Endothelial cell of umbilical vein (primary cell): ENCODE data around the gene INHBB. TPM values are rescaled to one million over a fixed set of nuclear protein-coding genes. Genes with fewer than 3 reads are reported as not detected.

Source experiments
- BruUV-seq: library from RNA; stranded (reverse); fragments of 400-500 nt; replicated peaks from 2 replicates; lab custom pipeline; 2021; lab: Mats Ljungman, UMichigan
- CTCF ChIA-PET: fragments of 300-600, 350-600 bp; sonication (Branson Sonifier 250); formaldehyde crosslinking; loops from one replicate; lab custom pipeline; 2021; ENCODE audit warnings: antibody characterized with exemption, inconsistent platforms; lab: Charles Lee
- POLR2A ChIA-PET: fragments of 300-600, 350-600 bp; sonication (Branson Sonifier 250); formaldehyde crosslinking; loops from one replicate; lab custom pipeline; 2021; ENCODE audit warnings: antibody characterized with exemption, inconsistent platforms; lab: Charles Lee
- DNase-seq: peaks from one replicate; pipeline ENCODE4 v3.0.0-alpha.2; 2011; ENCODE audit warnings: low read depth, low spot score
- FAIRE-seq: peaks from 2 replicates; lab custom pipeline; 2011; peaks lifted over from hg19 to GRCh38; lab: Jason Lieb, UNC
- H2AFZ ChIP-seq: 2 replicates; pipeline ENCODE4 v1.6.0; 2012; ENCODE audit warnings: low read depth, low read length, control low read depth, inconsistent platforms
- H3K27ac ChIP-seq: 2 replicates; pipeline ENCODE4 v1.5.1; 2011; ENCODE audit warnings: low read depth, mild to moderate bottlenecking, control low read depth, low read length, moderate library complexity; ENCODE audit not compliant: insufficient read depth
- H3K27me3 ChIP-seq, 2 experiments: 2 replicates each; pipeline versions ENCODE4 v1.6.0 to v1.6.1; 2011; ENCODE audit warnings: low read length in 2 of 2, mixed read lengths in 1 of 2; ENCODE audit not compliant: control insufficient read depth in 2 of 2, insufficient read depth in 2 of 2
- H3K36me3 ChIP-seq, 2 experiments: 2 replicates in 1 of 2; 3 replicates in 1 of 2; pipeline ENCODE4 v1.5.1; 2011; ENCODE audit warnings: low read length in 2 of 2, mild to moderate bottlenecking in 1 of 2, moderate library complexity in 1 of 2; ENCODE audit not compliant: control insufficient read depth in 2 of 2, insufficient read depth in 2 of 2; ENCODE audit errors: extremely low read depth in 1 of 2
- H3K4me1 ChIP-seq: 3 replicates; pipeline ENCODE4 v1.5.1; 2011; ENCODE audit warnings: mild to moderate bottlenecking, low read length; ENCODE audit not compliant: control insufficient read depth, insufficient read depth; ENCODE audit errors: extremely low read depth
- H3K4me2 ChIP-seq: 2 replicates; pipeline ENCODE4 v1.6.1; 2011; ENCODE audit warnings: low read length, control low read depth, mixed read lengths; ENCODE audit not compliant: insufficient read depth
- H3K4me3 ChIP-seq, 3 experiments: fragments of 200-600 bp in 1 of 3; sonication (generic), shearing (Covaris generic) in 1 of 3; replicated peaks in 1 of 3; 2 replicates each; pipeline ENCODE4 v1.5.1; 2011 to 2016; ENCODE audit warnings: control low read depth in 3 of 3, low read length in 3 of 3, mild to moderate bottlenecking in 2 of 3, inconsistent platforms in 1 of 3, low read depth in 1 of 3, moderate library complexity in 1 of 3; ENCODE audit not compliant: insufficient read depth in 1 of 3
- H3K79me2 ChIP-seq: 2 replicates; pipeline ENCODE4 v1.6.0; 2012; ENCODE audit warnings: low read length, inconsistent platforms; ENCODE audit not compliant: control insufficient read depth, insufficient read depth
- H3K9ac ChIP-seq: replicated peaks from 2 replicates; pipeline ENCODE3; 2011; ENCODE audit warnings: low read length, control low read depth; ENCODE audit not compliant: insufficient read depth; ENCODE audit errors: extremely low read depth
- H3K9me1 ChIP-seq: replicated peaks from 3 replicates; pipeline ENCODE4 v1.6.0; 2011; ENCODE audit warnings: mild to moderate bottlenecking, low read length; ENCODE audit not compliant: control insufficient read depth, insufficient read depth; ENCODE audit errors: extremely low read depth
- H3K9me3 ChIP-seq: replicated peaks from 2 replicates; pipeline ENCODE4 v1.5.1; 2012; ENCODE audit warnings: low read length, inconsistent platforms; ENCODE audit not compliant: control insufficient read depth, insufficient read depth
- H4K20me1 ChIP-seq: replicated peaks from 2 replicates; pipeline ENCODE3; 2011; ENCODE audit warnings: mild to moderate bottlenecking, low read length; ENCODE audit not compliant: control insufficient read depth, insufficient read depth; ENCODE audit errors: extremely low read depth
- EZH2 ChIP-seq: IDR thresholded peaks from 2 replicates; pipeline ENCODE4 v1.6.1; 2012; ENCODE audit warnings: borderline replicate concordance, low read depth, mild to moderate bottlenecking, moderate library complexity, low read length, inconsistent platforms; ENCODE audit not compliant: severe bottlenecking
- FOS ChIP-seq: IDR thresholded peaks from 2 replicates; pipeline ENCODE4 v1.6.1; 2011; ENCODE audit warnings: mild to moderate bottlenecking, low read length, moderate library complexity, borderline replicate concordance; ENCODE audit not compliant: insufficient read depth
- GATA2 ChIP-seq: IDR thresholded peaks from 2 replicates; pipeline ENCODE4 v1.7.0; 2011; ENCODE audit warnings: low read depth, mild to moderate bottlenecking, moderate library complexity, mixed read lengths, low read length; ENCODE audit not compliant: insufficient read length, insufficient read depth
- JUN ChIP-seq: IDR thresholded peaks from 2 replicates; pipeline ENCODE4 v1.6.1; 2011; ENCODE audit warnings: borderline replicate concordance, low read depth; ENCODE audit not compliant: insufficient read length, insufficient read depth
- MAX ChIP-seq: IDR thresholded peaks from 2 replicates; pipeline ENCODE4 v1.6.1; 2011; ENCODE audit not compliant: insufficient read depth, insufficient read length
- MYC ChIP-seq: IDR thresholded peaks from one replicate; pipeline ENCODE4 v1.6.1; 2011; ENCODE audit warnings: mild to moderate bottlenecking, low read depth, low read length
- POLR2AphosphoS5 ChIP-seq: IDR thresholded peaks from 2 replicates; pipeline ENCODE4 v1.6.1; 2012; ENCODE audit warnings: low read depth, mild to moderate bottlenecking, control low read depth, low read length, moderate library complexity; ENCODE audit not compliant: insufficient read depth
- dilution Hi-C: fragments of 300-500 bp; cut with MboI; formaldehyde crosslinking; loops from one replicate; pipeline ENCODE4 v1.15.0; 2019; ENCODE audit warnings: low sequenced_read_pairs; ENCODE audit not compliant: extremely low pct_ligation_motif_present
- intact Hi-C: fragments of 100-400 bp; cut with micrococcal nuclease; formaldehyde crosslinking; loops from one replicate; pipeline ENCODE4 v1.10.0; 2022
- polyA plus RNA-seq, 4 experiments: library from polyadenylated mRNA; depleted of rRNA in 3 of 4; stranded (reverse) in 3 of 4; unstranded in 1 of 4; fragments of >200 nt; gene quantifications; 2 replicates each; pipeline versions ENCODE4 v1.2.1 to v1.2.3, GENCODE V29; 2011 to 2012; ENCODE audit warnings: missing spikeins in 1 of 4
- total RNA-seq: library from RNA; stranded (reverse); gene quantifications from 2 replicates; pipeline ENCODE4 v1.2.3, GENCODE V29; 2021
- TF ChIP-seq, protein P1 (sequence below), 2 donors: IDR thresholded peaks; 1 replicate in 1 of 2; 2 replicates in 1 of 2; pipeline ENCODE4 v1.5.1; 2011; ENCODE audit warnings: low read length in 2 of 2, mild to moderate bottlenecking in 2 of 2, moderate library complexity in 2 of 2, control low read depth in 1 of 2, inconsistent platforms in 1 of 2, low read depth in 1 of 2; ENCODE audit not compliant: insufficient read depth in 1 of 2; ENCODE audit errors: extremely low read depth in 1 of 2

INHBB gene
- total and polyA plus RNA-seq, 2 donors (not counting 3 experiments of a cell fraction or from before 2014, with no cell fraction given) = 0.11 to 1.8 TPM

GRCh38 chr2:120382541-120383144 is 36.7 kb downstream of the INHBB start:
- Histone ChIP-seq H3K27ac (no peak overlapping the region), H4K20me1 (no peaks in the 10 kb centered on the region), H3K79me2 (no peaks in the 10 kb centered on the region), H3K4me1 (no peaks in the 10 kb centered on the region), H3K9ac (no peak overlapping the region), H3K36me3 (no peaks in the 10 kb centered on the region), H3K27me3 (no peaks in the 10 kb centered on the region), H3K4me3 (no peak overlapping the region), H2AFZ (no peak overlapping the region), H3K9me3 (no peaks in the 10 kb centered on the region), H3K4me2 (no peak overlapping the region), H3K9me1 (no peaks in the 10 kb centered on the region)
- dilution Hi-C loops = no loop called here
- FAIRE-seq (no peak), DNase-seq (no peak)
- intact Hi-C loops = no loop called here
- no TSS peak for BruUV-seq
- CTCF ChIA-PET = no interaction called here
- POLR2A ChIA-PET = no interaction called here
- no peak for TF ChIP-seq POLR2AphosphoS5
- TF ChIP-seq, protein P1, sequence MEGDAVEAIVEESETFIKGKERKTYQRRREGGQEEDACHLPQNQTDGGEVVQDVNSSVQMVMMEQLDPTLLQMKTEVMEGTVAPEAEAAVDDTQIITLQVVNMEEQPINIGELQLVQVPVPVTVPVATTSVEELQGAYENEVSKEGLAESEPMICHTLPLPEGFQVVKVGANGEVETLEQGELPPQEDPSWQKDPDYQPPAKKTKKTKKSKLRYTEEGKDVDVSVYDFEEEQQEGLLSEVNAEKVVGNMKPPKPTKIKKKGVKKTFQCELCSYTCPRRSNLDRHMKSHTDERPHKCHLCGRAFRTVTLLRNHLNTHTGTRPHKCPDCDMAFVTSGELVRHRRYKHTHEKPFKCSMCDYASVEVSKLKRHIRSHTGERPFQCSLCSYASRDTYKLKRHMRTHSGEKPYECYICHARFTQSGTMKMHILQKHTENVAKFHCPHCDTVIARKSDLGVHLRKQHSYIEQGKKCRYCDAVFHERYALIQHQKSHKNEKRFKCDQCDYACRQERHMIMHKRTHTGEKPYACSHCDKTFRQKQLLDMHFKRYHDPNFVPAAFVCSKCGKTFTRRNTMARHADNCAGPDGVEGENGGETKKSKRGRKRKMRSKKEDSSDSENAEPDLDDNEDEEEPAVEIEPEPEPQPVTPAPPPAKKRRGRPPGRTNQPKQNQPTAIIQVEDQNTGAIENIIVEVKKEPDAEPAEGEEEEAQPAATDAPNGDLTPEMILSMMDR (IDR thresholded peaks at IDR 0.05; ENCODE audit: extremely low read depth in 1 of 2, insufficient read depth in 1 of 2, low read depth in 1 of 2, low read length in 2 of 2) = no peak
- no peak for TF ChIP-seq FOS
- TF ChIP-seq JUN = no peak
- TF ChIP-seq MYC = no peak
- TF ChIP-seq GATA2 = no peak
- TF ChIP-seq EZH2 = no peak
- TF ChIP-seq MAX = no peak
